HUES64 (cell line): ENCODE data around the gene OGT.
"Not testable (repeated sequence)": the region's sequence is repeated elsewhere in the genome, so short reads cannot be mapped to it uniquely, and the experiment has no call there.

Experiments used
- H3K27ac ChIP-seq: 2 replicates; pipeline ENCODE4 v1.7.0; 2013; ENCODE audit warnings: low read depth, low read length, inconsistent platforms
- H3K27me3 ChIP-seq: 2 replicates; pipeline ENCODE4 v1.6.1; 2013; ENCODE audit warnings: mild to moderate bottlenecking, low read length; ENCODE audit not compliant: insufficient read depth
- H3K36me3 ChIP-seq: 2 replicates; pipeline ENCODE4 v1.6.1; 2013; ENCODE audit warnings: mild to moderate bottlenecking, low read length; ENCODE audit not compliant: insufficient read depth
- H3K4me1 ChIP-seq: 2 replicates; pipeline ENCODE4 v1.6.1; 2013; ENCODE audit warnings: mild to moderate bottlenecking, low read length, moderate library complexity; ENCODE audit not compliant: insufficient read depth
- H3K4me3 ChIP-seq: 2 replicates; pipeline ENCODE4 v1.5.1; 2013; ENCODE audit warnings: mild to moderate bottlenecking, low read length, moderate library complexity
- H3K9ac ChIP-seq: 2 replicates; pipeline ENCODE4 v1.6.1; 2013; ENCODE audit warnings: mild to moderate bottlenecking, low read depth, low read length
- H3K9me3 ChIP-seq: 2 replicates; pipeline ENCODE4 v1.6.1; 2013; ENCODE audit warnings: low read depth, low read length; ENCODE audit not compliant: insufficient read depth
- WGBS: fragments of 150-250, 120-280 bp; methylation state at CpG from one replicate; pipeline ENCODE4 v1.1.7; 2013; ENCODE audit warnings: missing lambda C conversion rate; 5-methylcytosine and 5-hydroxymethylcytosine counted together

The OGT gene

DNA sequence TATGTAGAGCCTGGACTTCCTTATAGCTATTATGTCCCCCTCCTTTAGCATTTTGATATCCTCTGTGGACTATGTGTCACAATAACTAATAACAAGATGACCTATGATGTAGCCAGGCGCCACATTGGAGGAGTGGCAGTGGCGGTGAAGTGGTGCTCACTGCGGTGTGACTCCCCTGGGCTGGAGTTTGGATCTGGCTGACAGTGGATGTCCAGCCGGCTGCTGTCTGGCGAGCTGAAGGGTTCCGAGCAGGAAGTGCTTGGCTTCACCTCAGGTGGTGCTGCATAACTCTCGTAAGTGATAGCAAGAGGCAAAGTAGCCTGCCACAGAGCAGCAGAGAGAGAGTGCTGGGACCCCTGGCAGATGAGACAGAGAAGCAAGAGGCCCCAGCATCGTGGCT lies 60.3 kb downstream of the OGT start:
- H3K4me1 ChIP-seq, H3K27ac ChIP-seq, H3K36me3 ChIP-seq, H3K4me3 ChIP-seq, H3K9me3 ChIP-seq, H3K27me3 ChIP-seq, H3K9ac ChIP-seq: not testable (repeated sequence)
- WGBS, result 71% methylated on average over 3 of the region's 8 CpGs

DNA sequence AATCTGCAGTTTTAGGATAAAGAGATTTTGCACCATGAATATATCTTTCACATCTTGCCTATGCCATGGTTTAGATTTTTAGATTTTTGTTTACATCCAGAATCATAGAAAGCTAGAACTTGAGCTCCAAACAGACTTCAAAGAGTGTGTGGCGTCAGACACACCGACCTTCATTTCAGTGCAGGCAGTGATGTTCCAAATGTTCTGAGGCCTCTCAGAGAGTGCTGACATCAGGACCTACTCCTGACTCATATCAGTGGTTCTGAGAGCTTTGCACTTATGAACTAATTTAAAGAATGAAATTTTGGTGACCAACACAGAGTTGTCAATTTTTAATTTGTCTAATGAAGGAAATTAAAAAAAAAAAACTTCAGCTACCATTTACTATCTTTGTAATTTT lies 67.1 kb downstream of the OGT start:
- 94% methylated on average over 2 of the region's 2 CpGs for WGBS
- Histone ChIP-seq H3K36me3 (peaks cover 12% of the 10 kb centered on the region; the same call in 1 of the 2 replicates), H3K9me3 (no peaks in the 10 kb centered on the region), H3K4me1 (no peaks in the 10 kb centered on the region), H3K27me3 (no peaks in the 10 kb centered on the region), H3K9ac (no peak overlapping the region), H3K4me3 (no peak overlapping the region), H3K27ac (no peak overlapping the region)

DNA sequence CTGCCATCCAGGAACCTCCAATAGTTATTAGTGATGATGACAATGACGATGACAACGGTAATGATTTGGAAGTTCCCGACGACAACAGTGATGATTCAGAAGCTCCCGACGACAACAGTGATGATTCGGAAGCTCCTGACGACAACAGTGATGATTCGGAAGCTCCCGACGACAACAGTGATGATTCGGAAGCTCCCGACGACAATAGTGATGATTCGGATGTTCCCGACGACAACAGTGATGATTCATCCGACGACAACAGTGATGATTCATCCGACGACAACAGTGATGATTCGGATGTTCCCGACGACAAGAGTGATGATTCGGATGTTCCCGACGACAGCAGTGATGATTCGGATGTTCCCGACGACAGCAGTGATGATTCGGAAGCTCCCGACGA lies 70.7 kb downstream of the OGT start:
- Histone ChIP-seq H3K4me1 (no peaks in the 10 kb centered on the region), H3K27me3 (no peaks in the 10 kb centered on the region), H3K4me3 (no peak overlapping the region), H3K27ac (no peak overlapping the region), H3K36me3 (peaks cover 14% of the 10 kb centered on the region; the same call in 1 of the 2 replicates), H3K9ac (no peak overlapping the region), H3K9me3 (no peaks in the 10 kb centered on the region)
- 92% methylated on average over 33 of the region's 33 CpGs for WGBS

DNA sequence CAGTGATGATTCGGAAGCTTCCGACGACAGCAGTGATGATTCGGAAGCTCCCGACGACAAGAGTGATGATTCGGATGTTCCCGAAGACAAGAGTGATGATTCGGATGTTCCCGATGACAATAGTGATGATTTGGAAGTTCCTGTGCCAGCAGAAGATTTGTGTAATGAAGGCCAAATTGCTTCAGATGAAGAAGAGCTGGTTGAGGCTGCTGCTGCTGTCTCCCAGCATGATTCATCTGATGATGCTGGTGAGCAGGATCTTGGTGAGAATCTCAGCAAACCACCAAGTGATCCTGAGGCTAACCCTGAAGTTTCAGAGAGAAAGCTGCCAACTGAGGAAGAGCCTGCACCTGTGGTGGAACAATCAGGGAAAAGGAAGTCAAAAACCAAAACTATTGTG lies 71.2 kb downstream of the OGT start:
- H3K27me3 ChIP-seq, result no peaks in the 10 kb centered on the region
- no peaks in the 10 kb centered on the region for H3K4me1 ChIP-seq
- H3K36me3 ChIP-seq, result peaks cover 19% of the 10 kb centered on the region
- no peak overlapping the region for H3K27ac ChIP-seq
- no peaks in the 10 kb centered on the region for H3K9me3 ChIP-seq
- H3K9ac ChIP-seq, result no peak overlapping the region
- WGBS, result 97% methylated on average over 10 of the region's 10 CpGs
- no peak overlapping the region for H3K4me3 ChIP-seq

DNA sequence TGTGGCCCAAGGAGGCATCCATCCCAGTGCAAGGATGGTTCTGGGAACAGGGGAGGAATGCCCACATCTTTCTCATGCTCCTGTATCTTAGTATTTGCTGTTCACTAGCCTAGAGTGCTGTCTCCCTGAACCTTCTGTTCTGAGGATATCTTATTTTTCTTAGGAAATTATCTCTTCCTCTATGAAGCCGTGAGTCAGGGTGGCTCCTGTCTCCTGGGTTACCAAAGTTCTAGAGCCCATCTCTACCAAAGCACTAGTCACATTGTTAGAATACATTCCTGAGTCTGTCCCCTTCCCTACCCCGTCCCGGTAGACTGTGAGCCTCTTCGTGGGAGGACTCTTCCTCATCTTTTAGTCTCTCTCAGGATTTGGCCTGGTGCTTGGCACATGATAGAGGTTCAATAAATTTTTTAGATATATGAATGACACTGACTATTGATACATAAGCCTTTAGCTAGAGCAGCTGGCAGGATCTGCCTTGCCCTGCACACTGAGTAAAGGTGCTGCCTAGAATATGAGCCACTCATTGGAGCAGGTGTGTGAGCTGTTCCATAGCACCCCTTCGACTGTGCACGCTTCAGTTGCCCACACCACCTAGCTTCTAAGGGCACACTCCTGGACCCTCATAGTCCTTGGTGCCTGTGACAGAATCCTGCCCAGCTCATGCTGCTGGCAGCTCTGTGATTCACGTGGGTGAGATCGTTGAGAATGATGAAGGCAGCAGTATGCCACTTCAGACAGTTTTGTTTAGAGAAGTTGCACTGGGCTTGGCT lies 72.1 kb downstream of the OGT start:
- Histone ChIP-seq H3K36me3 (peaks cover 23% of the 10 kb centered on the region), H3K9ac (no peak overlapping the region), H3K9me3 (no peaks in the 10 kb centered on the region), H3K4me1 (no peaks in the 10 kb centered on the region), H3K27me3 (no peaks in the 10 kb centered on the region), H3K4me3 (no peak overlapping the region), H3K27ac (no peak overlapping the region)
- 96% methylated on average over 8 of the region's 8 CpGs for WGBS

DNA sequence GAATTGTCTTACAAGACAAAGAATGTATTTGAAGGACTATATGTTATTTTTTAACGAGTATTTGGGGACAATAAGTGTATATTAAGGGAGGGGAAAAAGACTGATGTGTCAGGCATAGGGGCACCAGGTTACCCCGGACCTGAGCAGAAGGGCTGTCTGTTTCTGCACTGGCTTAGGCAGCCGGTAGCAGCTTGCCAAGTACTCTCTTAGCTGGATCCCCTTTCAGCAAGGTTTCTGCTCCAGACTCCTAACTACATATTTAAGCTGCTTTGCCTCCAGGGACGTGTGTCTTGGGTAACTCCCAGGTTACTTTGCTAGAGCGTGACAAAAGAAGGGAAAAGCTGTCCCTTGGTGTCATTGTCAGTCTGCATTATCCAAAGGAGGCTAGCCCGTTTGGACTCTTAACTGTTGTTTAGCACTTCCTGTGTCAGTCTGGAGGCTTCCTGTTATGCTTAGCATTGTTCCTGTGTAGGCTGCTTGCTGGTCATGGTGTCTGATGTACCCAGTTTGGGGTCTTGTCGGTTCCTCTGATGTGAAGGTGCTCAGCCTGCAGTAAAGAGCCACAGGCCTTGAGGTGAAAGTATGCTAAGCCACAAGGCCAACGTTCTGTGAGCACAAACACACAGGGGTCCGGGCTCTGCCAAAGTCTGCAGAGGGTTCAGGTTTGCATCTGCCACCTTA lies 73.8 kb downstream of the OGT start:
- Histone ChIP-seq H3K27me3 (no peaks in the 10 kb centered on the region), H3K9me3 (no peaks in the 10 kb centered on the region), H3K27ac (no peak overlapping the region), H3K4me1 (no peaks in the 10 kb centered on the region), H3K9ac (no peak overlapping the region), H3K36me3 (peaks cover 29% of the 10 kb centered on the region), H3K4me3 (no peak overlapping the region)
- 92% methylated on average over 9 of the region's 9 CpGs for WGBS

DNA sequence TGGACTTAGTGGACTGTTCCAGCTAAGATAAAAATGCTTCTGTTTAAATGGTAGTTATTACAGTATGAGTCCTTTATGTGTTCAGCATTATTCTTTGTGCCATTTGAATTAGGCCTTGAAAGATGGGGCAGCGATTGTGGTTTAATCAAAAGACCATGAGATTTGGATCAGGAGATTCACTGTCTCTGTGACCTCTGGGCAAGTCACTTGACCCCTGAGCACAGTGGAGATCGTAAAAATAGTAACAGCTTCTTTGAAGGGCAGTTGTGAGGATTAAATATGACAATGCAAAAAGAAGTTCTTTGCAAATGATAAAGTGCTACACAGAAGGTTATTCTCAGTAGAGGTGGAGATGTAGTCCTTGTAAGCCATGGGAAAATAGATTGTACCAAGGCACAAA lies 74.6 kb downstream of the OGT start:
- Histone ChIP-seq H3K27me3 (no peaks in the 10 kb centered on the region), H3K4me3 (no peak overlapping the region), H3K9ac (no peak overlapping the region), H3K4me1 (no peaks in the 10 kb centered on the region), H3K36me3 (peaks cover 29% of the 10 kb centered on the region), H3K9me3 (no peaks in the 10 kb centered on the region), H3K27ac (no peak overlapping the region)
- 92% methylated on average over 2 of the region's 2 CpGs for WGBS

DNA sequence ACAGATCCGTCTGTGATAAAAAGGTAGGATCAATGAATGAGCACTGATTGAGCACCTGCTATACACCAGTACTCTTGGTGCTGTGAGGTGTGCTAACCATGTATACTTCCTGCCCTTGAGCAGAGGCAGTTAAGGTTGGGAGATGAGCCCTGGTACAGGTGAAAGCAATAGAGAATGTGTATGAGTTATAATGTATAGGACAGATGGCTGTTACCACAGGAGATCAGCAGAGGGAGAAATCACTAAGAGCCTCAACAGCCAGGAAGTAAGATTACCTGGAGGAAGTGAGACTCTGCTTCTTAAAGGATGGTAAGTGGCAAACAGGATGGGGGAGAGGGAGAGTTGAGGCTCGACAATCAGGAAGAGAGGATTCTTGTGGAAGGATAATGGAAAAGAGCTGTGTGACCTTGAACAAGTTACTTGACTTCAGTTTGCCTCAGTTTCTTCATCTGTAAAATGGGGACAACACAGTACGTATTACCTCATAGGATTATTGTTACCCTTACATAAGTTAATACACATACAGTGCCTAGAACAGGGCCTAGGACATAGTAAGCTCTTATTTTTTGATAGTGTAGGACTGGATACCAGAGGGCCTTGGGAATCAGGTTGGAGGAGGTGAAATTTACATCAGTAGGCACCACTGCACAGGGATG lies 76.3 kb downstream of the OGT start:
- Histone ChIP-seq H3K27ac (no peak overlapping the region), H3K4me1 (no peaks in the 10 kb centered on the region), H3K36me3 (peaks cover 25% of the 10 kb centered on the region), H3K9ac (no peak overlapping the region), H3K27me3 (no peaks in the 10 kb centered on the region), H3K9me3 (no peaks in the 10 kb centered on the region), H3K4me3 (no peak overlapping the region)
- WGBS, result 96% methylated on average over 3 of the region's 3 CpGs

DNA sequence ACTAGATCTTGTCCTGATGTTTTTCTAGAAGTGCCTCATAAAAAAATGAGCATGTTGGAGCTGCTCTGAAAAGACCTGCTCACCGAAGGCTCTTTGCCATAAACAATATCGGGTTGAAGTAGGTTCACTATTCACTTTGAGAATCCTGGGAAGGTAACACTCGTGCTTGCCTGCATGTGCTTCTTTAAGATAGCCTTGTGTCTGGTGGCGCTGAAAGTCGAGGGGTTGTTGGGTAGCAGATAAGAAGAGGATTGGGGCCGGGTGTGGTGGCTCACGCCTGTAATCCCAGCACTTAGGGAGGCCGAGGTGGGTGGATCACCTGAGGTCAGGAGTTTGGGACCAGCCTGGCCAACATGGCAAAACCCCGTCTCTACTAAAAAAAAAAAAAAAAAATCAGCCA lies 78.8 kb downstream of the OGT start:
- peaks cover 17% of the 10 kb centered on the region for H3K36me3 ChIP-seq

DNA sequence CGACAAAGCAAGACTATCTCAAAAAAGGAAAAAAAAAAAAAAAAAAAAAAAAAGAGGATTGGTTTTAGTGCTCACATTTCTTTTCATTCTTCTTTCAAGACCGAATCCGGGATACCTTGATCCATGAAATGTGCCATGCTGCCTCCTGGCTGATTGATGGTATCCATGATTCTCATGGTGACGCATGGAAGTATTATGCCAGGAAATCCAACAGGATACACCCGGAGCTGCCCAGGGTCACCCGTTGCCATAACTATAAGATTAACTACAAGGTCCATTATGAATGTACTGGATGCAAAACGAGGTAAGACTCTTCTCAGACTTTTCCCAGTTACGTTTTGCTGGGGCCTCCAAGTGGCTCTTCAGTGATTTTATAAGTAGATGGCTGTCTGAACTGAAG lies 79.4 kb downstream of the OGT start:
- Histone ChIP-seq H3K27me3 (no peaks in the 10 kb centered on the region), H3K9ac (no peak overlapping the region), H3K27ac (no peak overlapping the region), H3K4me1 (no peaks in the 10 kb centered on the region), H3K36me3 (peaks cover 17% of the 10 kb centered on the region), H3K4me3 (no peak overlapping the region), H3K9me3 (no peaks in the 10 kb centered on the region)
- 93% methylated on average over 7 of the region's 8 CpGs for WGBS

More for the DNA sequence above, 78.8 kb downstream of the OGT start:
- H3K27me3 ChIP-seq, H3K9me3 ChIP-seq, H3K9ac ChIP-seq, H3K27ac ChIP-seq, H3K4me3 ChIP-seq, H3K4me1 ChIP-seq: not testable (repeated sequence)
- 93% methylated on average over 7 of the region's 9 CpGs for WGBS

DNA sequence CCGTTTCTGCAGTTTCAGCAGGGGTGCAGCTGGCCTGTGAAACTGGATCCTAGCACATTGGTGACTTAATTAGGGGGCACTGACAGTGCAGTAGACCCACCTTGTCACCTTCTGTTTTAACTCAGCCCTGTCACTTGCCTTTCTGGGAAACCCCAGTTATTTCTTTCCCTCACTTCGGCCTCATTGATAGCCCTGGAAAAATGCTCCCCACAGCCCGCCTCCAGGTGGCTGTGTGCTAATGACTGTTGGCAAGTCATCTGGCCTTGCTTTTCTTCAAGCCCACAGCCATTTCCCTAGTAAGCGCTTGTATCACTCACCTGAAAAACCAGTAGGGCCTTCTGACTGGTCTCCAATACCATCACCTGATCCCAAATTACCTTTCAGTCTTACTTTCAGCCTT lies 82.2 kb downstream of the OGT start:
- WGBS, result 99% methylated on average over 4 of the region's 4 CpGs
- H3K4me3 ChIP-seq, result no peak overlapping the region

More for the DNA sequence above, 82.2 kb downstream of the OGT start:
- no peaks in the 10 kb centered on the region for H3K9me3 ChIP-seq
- no peak overlapping the region for H3K9ac ChIP-seq
- no peaks in the 10 kb centered on the region for H3K27me3 ChIP-seq
- no peaks in the 10 kb centered on the region for H3K4me1 ChIP-seq
- H3K27ac ChIP-seq, result no peak overlapping the region
- H3K36me3 ChIP-seq, result peaks cover 9% of the 10 kb centered on the region; the same call in 1 of the 2 replicates
